Renal pelvis (tissue), 4 donors: Measurements from ENCODE around the gene SKAP2. TPM values are rescaled to one million over a fixed set of nuclear protein-coding genes. Genes with fewer than 3 reads are reported as not detected.
A peak's percentile ranks its signal among the peaks of the same experiment; 100 is the strongest.

Experiments used
- DNase-seq: peaks from one replicate; pipeline ENCODE4 v3.0.0-alpha.2; 2013
- polyA plus RNA-seq, 3 donors: library from polyadenylated mRNA; unstranded; fragments of 120-200 nt; gene quantifications; one replicate each; pipeline ENCODE4 v1.2.1, GENCODE V29; 2013; ENCODE audit not compliant: insufficient read length in 3 of 3

Gene SKAP2
- polyA plus RNA-seq, 3 donors: 19.1 to 23.1 (median 20.6) TPM

DNA sequence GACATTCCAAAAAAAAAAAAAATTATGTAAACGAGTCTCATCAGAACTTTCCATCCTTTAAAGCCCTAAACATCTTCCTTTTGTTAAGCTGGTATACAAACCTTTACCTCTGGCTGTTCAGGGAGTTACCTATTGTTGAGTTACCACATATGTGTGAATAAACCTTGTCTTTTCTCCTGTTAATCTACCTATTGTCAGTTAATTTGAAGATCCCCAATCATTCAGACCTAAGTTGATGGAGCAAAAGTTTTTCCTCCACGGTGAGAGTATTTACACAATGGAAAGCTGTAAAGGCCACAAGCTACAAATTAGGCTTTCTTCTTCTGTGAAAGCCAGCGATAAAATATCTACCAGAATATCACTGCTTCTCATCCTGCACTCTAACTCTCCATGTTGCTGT, 80.3 kb downstream of the SKAP2 start:
- no peak for DNase-seq

DNA sequence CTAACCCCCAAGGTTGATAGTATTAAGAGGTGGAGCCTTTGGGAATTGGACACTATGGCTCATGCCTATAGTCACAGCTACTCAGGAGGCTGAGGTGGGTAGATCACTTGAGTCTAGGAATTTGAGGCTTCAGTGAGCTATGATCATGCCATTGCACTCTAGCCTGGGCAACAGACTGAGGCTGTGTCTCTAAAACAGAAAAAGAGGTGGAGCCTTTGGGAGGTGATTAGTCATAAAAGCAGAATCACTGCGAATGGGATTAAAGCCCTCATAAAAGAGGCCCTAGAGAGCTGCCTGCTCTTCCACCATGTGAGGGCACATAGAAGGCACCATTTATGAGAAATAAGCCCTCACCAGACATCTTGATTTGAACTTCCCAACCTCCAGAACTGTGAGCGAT, 81.9 kb downstream of the SKAP2 start:
- DNase-seq: no peak

DNA sequence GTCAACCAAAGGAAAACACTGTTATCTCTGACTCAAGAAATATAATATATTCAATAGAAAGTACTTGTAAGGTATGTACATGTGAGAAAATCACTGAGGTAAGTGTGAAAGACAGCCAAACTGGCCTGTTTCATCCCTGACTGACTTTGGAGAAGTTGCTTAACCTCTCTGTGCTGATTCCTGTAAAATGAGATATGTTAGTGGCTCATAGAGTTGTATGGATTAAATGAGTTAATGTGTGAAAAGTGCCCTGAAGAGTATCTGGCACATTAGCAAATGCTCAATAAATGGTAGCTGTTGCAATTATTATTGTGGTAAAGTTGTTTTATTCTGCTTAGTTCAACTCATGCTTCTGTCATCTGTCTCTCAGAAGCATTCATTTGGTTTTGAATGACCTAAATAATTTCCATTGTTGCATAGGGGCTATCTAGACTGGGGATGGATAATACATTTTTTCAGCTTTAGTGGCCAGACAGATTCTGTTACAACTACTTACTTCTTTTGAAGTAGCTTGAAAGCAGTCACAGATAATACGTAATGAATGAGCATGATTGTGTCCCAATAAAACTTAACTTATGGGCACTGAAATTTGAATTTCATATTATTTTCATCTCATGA, 84.3 kb downstream of the SKAP2 start:
- no peak for DNase-seq

DNA sequence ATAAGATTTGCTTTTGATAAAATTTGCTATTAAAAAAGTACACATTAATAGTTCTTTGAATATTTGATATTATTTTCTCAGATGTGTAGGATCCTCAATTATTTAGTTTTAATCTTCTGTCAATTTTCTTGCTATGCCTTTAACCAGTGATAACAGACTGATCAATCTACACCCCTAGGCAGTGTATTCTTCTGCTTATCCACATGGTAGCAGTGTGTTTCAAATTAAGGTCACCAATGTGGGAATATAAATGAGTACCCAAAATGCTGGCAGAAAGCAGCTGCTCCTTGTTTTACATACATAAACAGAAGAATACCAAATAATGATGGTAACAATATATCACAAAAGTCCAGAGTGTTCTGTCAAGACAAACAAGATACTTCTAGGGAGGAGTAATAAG, 87.0 kb downstream of the SKAP2 start:
- DNase-seq: no peak

DNA sequence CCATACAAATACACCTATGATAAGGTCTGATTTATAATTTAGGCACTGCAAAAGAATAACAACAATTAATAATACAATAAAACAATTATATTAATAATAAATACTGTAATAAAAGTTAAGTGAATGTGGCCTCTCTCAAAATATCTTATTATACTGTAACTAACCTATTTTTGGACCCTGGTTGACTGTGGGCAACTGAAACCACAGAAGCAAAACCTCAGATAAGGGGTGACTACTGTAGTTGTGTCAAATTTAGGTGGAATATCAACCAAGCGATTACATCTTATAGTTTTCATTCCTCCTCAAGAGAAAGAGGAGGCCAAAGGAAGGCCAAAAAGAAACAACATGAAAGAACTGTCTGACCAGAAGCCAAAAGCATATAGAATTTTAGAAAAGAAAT, 103.9 kb downstream of the SKAP2 start:
- DNase-seq: no peak

DNA sequence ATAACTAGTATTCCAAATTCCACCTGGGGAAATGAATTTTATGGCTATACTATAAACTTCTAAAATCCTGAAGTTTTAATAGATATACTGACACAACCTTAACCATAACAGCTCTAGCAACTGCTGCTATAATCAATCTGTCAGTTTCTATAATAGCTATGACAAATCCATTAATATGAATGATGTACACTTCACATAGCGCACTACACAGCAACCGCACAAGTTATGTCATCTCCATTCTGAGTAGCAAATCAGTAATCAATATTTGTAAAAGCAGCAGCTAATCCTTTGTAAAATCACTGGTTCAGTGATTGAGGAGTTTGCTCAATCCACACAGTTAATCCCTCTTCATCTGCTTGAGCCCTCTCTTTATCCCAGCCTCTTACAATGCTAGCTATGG, 105.3 kb downstream of the SKAP2 start:
- DNase-seq: no peak

DNA sequence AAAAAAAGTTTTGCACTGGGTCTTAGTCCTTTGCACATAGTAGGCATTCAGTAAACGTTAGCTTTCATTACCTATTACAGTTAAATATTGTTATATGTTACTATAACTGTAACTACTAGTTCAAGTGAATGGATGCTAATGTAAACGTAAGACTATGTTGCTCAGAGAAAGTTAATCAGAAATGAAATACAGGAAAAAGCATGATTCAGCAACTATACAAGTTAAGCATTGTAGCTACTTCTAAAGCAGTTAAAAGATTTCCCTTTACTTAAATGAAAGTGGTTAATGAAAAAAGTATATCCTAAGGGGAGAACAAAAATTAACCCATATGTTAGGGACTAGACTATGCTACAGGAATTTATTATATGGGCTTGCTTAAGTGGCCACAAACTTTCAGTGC, 121.2 kb downstream of the SKAP2 start:
- no peak for DNase-seq

DNA sequence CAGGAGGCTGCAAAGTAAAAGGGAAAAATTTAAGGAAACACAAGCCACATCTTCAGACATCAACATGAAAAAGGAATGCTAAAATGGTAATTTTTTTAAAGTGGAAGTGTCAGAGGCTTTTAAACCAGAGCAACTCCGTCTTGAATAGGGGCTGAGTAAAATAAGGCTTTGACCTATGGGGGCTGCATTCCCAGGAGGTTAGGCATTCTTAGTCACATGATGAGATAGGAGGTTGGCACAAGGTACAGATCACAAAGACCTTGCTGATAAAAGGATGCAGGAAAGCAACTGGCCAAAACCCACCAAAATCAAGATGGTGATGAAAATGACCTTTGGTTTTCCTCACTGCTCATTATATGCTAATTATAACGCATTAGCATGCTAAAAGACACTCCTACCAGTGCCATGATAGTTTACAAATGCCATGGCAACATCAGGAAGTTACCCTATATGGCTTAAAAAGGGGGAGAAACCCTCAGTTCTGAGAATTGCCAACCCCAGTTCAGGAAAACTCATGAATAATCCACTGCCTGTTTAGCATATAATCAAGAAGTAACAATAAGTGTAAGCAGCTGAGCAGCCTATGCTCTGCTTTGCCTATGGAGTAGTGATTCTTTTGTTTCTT, 128.3 kb downstream of the SKAP2 start:
- no peak for DNase-seq

DNA sequence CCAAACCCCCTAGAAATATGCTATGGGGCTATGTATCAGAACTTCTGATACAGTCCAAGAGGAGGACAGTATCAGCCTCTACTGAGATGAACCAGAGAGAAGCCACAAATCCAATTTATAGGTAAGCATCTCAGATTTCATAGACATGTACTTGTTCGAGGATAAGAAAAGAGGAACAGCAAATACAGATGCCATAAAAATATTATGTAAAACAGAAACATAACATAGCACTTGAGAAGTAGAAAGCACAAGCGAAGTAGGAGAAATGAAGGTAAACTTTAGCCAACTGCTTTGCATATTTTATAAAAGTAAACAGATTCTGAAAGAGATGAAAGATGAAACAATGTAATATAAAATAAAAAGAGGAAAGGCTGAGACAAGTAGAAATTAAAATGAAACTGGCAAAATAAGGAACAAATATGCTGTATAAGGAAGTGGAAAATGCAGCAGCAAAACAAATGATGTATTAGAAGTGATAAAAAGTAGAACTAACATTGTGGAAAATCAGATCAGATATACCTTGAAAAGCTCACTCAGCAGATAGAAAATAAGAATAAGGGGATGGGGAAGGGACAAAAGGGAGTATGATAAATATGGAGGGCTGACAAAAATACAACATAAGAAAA, 135.1 kb downstream of the SKAP2 start:
- no peak for DNase-seq

DNA sequence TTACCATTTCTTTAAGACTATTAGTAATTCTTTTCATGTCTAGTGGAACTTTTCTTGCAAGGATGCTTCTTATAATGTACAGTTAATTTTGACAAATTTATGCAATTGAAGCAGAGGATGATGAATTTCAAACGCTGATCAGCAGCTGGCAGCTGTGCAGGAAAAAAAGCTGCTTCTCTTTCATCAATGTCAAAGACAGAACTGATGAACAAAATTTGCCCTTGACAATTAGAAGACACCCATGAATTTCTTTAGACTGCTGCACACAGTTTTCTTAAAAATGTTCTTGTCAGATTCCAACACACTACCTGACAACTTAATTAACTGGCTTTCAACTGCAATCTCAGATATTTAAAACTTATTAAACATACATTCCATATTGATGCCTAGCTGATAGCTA, 138.3 kb downstream of the SKAP2 start:
- no peak for DNase-seq

DNA sequence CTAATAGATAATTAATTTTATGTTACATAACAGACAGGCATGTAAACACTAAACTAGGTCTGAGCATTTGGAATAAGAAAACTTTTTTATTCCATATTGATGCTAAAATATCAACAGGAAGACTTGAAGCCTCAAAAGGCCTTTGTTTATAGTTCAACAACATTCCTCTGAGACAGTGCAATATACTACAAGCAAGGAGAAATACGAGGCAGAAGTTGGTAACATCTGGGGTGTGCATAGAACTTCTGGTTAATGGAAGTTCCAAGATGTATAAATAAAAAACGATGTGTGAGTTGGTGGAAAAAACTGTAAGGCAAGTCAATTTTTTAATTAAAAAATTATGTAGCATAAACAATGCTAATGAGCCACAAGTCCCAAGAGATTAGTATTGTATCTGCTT, 139.6 kb downstream of the SKAP2 start:
- DNase-seq: no peak

DNA sequence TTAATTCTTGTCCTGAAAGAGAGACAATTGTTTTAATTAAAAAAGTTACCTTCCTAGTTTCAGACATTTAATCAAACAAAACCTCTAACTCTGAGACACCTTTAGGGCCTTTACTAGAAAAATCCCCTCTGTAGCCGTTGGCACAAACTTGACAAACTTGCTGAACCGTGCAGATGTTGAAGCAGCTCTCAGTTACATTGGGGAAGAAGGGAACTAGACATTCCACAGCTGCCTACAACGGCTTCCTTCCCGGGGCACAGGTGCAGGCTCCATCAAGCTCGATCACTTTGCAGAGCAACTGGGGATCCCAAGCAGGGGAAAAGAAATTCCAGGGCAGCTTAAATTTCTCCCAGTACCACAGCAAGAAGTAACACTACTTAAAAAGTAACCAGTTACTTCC, 141.3 kb downstream of the SKAP2 start:
- peak; percentile 54 for DNase-seq

DNA sequence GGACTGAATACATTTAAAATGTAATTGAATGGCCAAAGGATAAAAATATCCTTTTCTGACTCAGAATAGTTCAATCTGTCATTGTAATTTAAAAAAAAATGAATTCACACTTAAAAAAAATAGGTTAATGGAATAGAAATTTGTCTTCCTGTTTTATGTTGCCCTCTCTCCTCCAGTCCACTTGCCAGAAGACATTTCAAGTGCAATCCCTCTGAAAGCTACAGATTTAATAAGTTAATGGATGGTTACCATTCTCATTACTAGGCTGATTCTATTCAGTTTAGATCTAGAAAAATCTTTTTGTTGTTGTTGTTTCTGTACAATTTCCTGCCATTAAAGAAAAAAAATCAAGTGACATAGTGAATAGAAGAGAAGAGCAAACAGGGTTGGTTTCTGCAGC, 142.9 kb downstream of the SKAP2 start:
- DNase-seq: no peak

DNA sequence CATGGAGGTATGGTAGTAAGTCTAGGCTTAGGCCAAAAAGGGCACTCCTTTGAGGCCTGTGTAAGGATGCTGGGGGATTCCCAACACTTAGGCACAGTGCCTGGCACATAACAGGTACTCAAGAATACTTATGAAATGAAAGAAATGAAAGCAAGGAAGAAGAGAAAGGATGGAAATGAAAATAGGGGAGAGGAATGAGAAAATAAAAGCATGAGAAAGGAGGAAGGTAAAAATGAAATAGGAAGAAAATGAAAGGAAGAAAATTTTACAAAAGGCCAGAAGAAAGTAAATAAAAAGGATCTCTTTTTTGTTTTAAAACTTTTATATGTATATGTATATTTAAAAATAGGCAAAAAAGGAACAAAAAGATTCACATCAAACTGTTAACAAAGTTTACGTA, 146.3 kb downstream of the SKAP2 start:
- no peak for DNase-seq

DNA sequence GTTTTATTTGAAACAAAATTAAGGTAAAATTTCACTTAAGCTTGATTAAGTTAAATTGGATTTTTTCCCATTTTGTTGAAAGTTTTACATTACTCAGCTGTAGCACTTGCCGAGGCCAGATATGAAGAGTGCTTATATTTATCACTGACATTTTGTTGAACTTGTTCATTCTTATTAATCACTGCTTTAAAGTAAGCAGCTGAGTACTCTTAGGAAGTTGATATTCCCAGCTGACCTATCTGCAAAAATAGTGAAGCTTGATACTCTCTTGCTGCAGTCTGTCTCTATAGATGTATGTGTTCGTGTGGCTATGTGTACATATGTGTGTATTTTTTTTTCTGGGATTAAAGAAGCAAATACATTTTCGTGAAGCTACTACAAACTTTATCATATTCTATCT, 150.0 kb downstream of the SKAP2 start:
- DNase-seq: no peak

DNA sequence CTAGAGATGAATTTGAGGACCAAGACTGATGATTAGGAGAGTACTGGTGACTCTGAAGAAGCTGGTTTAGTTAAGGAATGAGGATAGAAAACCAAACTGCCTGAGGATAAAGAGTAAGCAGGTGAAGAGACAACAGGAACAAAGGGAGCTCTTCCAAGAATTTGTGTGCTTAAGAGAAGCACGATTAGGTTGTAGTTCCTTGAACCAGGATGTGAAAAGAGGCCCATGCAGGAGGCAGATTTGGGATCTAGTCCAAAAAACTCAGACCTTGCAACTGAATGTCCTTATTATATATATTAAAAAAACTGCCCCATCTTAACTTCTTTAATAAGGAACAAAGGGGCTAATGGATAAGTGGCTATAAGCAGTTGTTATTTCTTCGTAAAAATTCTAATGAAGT, 150.4 kb downstream of the SKAP2 start:
- no peak for DNase-seq

DNA sequence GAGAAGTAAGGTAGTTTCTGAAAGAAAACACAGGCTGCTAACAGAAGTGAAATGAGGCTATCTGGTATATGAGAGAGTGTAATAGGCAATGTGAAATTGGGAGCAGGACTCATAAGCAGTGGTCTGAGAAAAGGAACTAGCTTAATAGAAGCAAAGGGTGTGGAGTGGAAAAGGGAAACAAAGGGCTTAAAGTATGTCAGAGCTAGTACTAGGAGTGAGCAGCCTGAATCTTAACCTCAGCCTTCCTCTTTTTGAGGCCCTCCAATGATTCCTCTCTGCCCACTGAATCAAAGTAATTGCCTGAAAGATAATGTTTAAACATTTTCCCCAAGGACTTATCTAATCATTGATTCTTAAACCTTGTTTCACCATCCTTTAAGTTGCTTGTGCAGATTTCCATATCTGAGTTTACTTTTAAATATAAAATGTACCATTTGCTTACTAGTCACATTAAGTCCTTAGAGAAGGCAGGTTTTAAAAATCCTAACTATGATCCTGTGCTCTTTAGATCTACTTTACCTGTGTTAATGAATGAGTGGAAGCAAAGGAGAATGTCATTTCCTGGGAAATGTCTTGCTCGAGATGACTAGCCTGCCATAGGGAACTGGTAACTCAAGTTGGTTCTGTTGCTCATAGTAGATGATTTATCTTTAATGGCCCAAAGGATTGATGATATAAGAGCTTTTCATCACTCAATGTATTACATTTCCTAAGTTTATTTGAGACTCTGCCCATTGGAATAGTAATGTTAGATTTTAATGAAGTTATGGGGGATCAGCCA, 155.0 kb downstream of the SKAP2 start:
- DNase-seq: no peak

DNA sequence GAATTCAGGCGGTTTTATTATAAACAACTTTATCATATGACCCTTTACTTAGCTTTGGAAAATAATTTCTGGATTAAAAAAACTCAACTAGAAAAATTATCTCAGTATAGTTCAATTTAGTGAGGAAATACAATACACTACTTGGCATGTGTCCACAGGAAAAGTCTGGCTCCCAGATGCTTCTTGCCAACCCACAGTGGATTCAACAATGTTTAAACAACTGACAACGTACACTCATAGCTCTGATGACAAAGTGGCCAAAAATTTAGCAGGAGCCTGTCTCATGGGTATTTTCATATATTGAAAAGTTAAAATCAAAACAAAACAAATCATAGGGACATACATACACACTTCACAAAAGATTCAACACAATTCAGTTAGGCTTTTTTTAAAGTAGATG, 158.8 kb downstream of the SKAP2 start:
- no peak for DNase-seq

DNA sequence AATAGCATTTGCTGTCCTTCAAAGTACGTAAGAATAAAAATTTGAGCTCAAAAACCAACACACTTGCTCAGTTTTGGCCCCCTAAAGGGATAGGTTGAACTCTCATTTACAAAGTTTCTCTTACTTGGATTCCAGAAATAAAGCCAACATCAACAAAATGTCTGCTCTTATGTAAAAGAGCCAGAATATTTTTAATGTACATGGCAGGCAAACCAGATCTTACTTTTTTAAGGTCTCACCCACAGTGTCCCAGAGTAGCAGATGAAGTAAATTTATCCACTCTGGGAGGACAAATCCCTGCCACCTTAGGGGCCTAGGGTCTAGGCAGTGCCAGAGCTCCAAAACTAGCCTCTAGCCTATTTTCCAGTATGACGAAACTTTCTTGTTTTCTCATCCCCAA, 159.6 kb downstream of the SKAP2 start:
- DNase-seq: no peak

DNA sequence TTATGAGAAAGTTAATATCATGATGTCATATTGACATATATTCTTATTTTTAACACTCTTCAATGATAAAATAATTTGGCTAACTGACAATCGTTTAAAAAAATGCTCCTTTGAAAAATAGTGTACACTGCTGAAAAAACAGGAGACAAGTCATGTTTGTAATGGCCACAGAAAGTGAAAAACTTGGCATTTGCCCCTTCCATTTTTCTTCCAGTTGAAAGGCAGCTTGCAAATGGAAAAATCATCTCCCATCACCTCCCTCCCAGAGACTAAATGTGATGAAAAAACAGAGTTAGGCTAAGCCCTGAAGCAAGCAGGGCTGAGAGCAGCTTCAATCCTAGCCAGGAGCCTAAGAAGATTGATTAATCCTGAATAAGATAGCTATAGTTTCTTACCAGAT, 160.4 kb downstream of the SKAP2 start:
- no peak for DNase-seq

DNA sequence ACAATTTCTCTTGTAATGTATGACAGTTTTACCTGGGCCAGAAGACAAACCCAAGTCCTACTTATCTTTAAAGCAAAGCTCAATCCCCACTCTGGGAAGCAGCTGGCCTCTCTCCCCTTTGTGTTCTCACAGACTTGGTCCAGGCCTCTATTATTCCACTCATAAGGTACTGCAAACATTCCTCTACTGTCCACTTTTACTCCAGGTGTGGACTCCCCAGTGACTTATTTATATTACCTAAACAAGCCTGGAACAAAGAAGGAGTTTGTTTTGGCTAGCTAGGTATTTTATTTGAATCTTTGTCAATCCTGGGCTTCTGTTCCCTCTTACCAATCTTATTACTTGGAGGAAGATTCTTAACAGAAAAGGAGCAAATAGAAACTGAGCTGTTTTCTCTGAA, 163.5 kb downstream of the SKAP2 start:
- no peak for DNase-seq

DNA sequence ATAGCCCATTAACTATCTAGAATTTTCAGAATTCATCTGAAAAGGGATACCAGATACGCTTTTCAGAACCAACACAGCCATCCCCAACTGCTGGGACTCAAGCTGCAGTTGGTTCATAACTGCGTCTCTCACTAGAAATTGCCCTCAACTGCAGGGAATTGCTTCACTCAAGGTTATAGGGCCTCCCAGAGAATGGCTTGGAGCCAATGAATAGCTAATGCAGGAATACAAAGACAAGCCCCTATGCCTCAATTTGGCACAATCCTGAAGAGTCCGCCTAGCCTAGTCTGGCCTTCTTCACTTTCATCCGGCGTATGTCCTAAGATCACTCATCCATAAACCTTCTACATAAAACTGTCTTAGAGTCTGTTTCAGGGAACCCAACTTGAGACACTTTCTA, 164.0 kb downstream of the SKAP2 start:
- no peak for DNase-seq

DNA sequence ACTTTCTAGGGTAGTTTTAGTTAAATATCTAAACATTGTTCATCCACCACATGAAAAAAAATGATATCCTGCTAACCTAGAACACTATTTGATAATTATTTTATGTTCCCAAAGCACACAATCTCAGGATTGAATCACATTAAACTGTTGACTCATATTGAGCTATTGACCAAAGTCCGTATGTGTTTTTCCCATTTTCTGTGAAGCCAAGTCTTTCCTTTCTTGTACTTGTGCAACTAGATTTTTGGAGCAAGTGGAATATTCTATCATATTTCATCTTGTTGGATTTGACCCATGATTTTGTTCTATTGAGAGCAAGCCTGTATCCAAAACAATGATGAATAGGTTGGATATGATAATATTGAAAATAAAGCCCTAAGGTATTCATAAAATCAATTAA, 164.6 kb downstream of the SKAP2 start:
- no peak for DNase-seq
